CD4-positive, alpha-beta T cell treated with Interleukin-17A for 4 hours (primary cell): ENCODE measurements around the gene NAA16.
"Not testable (repeated sequence)": the region's sequence is repeated elsewhere in the genome, so short reads cannot be mapped to it uniquely, and the experiment has no call there.

Experiments used
- DNase-seq: peaks from one replicate; pipeline ENCODE4 v3.0.0-alpha.2; 2020; ENCODE audit warnings: mixed read lengths

NAA16 gene

DNA sequence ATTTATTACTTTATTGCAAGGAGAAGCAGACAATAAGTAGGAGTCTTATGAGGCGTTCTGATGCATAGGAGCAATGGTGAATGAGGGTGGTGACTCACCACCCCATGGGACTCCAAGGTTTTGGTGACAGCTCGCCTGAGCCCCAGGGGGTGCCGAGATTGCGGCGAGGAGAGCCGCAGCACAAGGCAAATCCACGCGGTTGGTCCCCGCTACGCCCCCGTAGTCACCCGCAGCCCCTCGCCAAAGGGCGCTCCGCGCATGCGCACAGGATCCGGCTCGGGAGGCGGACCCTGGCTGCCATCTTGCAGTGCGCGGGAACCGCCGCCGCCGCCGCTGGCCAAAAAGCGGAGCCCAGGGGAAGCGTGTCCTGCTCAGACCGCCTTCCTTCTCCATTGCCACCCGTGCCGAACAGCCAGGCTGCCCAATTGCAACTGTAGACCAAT is at the start of gene NAA16:
Gene NAA16 (plus strand): TSS at position 305 of the 443 bp plus-strand sequence. CDS start 262 bp downstream, outside the sequence.
- DNase-seq, result peak; percentile 98

DNA sequence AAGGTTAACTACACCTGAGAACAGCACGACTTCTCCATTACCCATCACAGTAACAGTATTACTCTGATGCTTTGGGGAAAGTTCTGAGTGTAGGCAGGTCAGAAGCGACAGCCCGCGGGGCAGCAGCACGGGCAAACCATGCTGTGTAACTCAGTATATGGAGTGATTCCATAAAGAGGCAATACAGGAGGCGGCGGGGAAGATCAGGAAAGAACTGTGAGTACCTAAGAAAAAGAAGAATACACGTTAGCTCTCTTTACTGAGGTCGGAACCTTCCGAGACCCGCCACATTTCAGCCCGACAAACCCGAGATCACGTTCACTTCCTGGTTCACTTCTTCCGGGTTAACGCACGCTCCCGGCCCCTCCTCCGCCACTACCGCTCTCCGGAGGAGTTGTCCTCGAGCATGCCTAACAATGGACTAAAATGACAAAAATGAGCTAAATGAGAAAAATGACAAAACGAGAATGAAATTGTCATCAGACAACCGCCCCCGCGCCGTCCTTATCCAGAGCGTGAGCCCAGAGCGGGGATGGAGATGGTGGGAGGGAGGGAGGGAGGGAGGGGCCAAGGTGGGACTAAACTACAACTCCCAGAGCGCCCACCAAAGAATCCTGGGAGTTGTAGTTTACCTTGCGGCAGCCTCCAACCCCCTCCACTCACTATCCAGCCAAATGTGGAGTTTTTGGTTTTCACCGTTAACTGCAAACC is 47.7 kb upstream of the NAA16 start, which contains the start of gene MTRF1:
Gene MTRF1 (minus strand): TSS at position 316 of the 711 bp plus-strand sequence. CDS start 2,669 bp downstream, outside the sequence.
- DNase-seq, result peak; percentile 83

DNA sequence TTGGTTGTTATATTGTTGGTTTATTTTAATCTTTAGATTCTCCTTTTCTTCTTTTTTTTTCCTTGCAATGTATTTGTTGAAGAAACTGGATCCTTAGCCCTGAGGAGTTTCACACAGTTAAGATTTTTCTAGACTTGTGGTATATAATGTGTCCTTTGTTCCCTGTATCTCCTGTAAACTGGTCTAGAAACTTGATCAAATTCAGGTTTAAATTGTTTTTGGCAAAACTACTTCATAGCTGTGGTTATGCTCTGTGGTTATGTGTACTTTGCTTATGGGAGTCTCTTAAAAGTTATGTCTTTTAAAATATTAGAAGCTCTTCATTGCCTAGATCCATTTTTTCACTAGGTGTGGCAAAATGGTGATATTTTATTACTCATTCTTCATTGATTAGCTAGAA is 44.0 kb upstream of the NAA16 start:
- no peak for DNase-seq

- DNase-seq, result no peak
Observed at GRCh38 chr13:41268764-41269163, 42.3 kb upstream of the NAA16 start.

- peak; percentile 20 for DNase-seq
Observed at GRCh38 chr13:41271456-41272285, 39.4 kb upstream of the NAA16 start.

DNA sequence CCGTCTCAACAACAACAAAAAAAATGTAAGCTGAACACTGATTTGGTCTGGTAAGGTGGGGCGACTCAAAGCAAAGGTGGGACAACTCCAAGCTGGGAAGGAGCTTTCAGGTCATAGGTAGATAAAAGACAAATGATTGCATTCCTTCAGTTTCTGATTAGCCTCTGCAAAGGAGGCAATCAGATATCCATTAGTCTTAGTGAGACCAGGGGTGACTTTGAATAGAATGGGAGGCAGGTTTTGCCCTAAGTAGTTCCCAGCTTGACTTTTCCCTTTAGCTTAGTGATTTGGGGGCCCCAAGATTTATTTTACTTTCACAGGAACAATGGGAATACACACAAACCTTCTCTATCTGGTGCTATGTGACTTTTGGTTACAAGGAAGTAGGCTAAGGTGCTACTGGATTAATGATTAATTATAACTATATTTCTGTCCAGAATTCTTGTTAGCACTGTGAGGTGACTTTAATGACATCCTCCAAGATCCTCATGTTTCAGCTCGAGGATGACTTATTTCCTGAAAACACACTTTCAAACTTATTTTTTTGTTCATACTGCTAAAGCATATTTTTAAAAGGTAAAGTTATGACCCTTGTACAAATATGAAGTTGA is 37.1 kb upstream of the NAA16 start:
- DNase-seq, result no peak

DNA sequence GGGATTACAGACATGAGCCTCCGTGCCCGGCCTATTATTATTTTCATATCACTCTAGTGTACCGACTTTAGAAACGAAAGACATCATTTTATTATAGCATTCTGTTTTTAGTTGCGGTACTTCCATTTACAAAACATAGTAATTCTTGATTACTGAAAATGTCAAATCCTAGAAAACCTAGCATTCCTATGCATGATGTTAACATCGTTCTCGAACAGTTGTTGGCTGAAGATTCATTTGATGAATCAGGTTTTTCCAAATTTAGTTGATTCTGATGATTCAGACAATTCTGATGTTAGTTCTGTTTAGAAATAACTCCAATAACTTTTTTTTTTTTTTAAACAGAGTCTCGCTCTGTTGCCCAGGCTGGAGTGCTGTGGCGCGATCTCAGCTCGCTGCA is 36.2 kb upstream of the NAA16 start:
- DNase-seq, result no peak

GRCh38 chr13:41276824-41277223 is 34.2 kb upstream of the NAA16 start:
- DNase-seq, result no peak

GRCh38 chr13:41279156-41279555 is 31.9 kb upstream of the NAA16 start:
- DNase-seq, result not testable (repeated sequence)

- no peak for DNase-seq
Observed at GRCh38 chr13:41282129-41282571, 28.9 kb upstream of the NAA16 start.

DNA sequence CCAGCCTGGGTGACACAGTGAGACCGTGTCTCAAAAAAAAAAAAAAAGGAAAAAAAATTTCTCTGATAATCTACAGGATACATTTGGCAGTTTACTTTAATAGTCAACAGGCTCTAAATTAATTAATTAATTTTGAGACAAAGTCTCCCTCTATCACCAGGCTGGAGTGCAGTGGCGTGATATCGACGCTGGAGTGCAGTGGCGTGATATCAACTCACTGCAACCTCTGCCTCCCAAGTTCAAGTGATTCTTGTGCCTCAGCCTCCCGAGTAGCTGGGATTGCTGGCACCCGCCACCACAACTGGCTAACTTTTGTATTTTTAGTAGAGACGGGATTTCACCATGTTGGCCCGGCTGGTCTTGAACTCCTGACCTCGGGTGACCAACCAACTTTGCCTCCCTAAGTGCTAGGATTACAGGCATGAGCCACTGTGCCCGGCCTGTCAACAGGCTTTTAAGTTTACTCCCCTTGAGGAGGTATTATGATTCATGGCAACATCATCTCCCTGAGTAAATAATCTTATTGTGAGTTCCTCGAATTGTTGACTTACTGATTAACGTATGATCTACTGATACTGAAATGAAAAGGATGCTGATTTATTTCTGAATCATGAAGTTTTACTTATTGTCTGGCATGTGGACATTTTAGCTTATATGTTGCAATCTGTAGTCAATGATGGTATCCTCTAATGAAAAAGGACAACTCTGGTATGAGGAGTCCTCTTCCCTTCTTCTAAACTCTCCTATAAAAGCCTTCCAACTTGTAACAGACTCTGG is 26.4 kb upstream of the NAA16 start:
- no peak for DNase-seq

DNA sequence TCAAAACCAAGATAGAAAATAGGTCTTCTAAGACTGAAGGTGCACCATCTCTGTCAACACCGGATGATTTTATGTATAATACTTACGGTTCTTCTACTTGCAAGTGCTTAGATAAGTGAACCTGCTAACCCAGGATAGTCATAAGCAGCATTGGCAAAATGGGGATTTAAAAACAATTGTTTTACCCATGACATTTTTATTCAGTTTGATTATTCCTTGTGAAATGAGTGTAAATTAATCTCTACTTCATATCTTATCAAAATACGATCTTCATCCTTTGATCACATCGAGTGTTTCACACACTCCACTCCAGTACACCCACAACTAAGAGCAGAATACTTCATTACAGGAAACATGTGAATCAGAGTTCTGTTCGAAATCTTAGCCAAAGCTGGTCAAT is 24.7 kb upstream of the NAA16 start:
- DNase-seq, result no peak

GRCh38 chr13:41289463-41289881 is 21.6 kb upstream of the NAA16 start:
- no peak for DNase-seq

DNA sequence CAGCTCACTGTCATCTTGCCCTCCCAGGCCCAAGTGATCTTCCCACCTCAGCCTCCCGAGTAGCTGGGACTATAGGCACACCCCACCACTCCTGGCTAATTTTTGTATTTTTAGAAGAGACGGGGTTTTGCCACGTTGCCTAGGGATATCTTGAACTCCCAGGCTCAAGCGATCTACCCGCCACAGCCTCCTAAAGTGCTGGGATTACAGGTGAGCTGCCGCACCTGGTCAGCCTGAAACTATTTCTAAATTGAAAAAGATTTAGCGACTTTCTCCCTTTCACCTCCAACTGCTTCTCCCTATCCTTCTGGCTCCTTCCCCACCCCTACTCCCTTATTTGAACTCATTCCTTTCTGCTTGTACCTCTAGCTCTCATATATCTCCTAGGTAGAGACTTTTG is 19.8 kb upstream of the NAA16 start:
- DNase-seq, result no peak

- DNase-seq, result no peak
Observed at GRCh38 chr13:41293272-41293671, 17.8 kb upstream of the NAA16 start.

- no peak for DNase-seq
Observed at GRCh38 chr13:41294914-41295313, 16.2 kb upstream of the NAA16 start.

DNA sequence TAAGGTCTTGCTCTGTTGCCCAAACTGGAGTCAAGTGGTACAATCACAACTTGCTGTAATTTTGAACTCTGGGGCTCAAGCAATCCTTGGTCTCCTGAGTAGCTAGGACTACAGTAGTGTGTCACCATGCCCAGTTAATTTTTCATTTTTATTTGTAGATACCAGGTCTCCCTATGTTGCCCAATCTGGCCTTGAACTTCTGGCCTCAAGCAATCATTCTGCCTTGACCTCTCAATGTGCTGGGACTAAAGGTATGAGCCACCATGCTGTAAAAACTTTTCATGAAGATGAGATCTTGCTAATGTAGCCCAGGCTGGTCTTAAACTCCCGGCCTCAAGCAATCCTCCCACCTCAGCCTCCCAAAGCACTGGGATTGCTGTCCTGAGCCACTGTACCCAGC is 15.1 kb upstream of the NAA16 start:
- DNase-seq, result no peak

- DNase-seq, result no peak
Observed at GRCh38 chr13:41296879-41297646, 14.0 kb upstream of the NAA16 start.

- no peak for DNase-seq
Observed at GRCh38 chr13:41299316-41300094, 11.6 kb upstream of the NAA16 start.

DNA sequence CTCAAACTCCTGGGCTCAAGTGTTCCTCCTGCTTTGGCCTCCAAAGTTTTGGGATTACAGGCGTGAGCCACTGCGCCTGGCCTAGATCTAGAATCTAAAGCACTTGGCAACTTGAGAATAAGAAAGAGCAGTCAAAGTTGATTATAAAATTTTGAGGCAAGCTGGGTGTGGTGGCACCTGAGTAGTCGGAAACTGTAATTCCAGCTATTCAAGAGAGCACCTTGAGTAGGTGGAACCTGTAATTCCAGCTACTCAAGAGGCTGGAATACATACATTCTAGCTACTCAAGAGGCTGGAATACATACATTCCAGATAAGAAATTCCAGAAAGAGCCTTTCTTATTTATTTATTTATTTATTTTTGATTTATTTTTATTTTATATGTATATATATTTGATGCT is 8.3 kb upstream of the NAA16 start:
- no peak for DNase-seq

GRCh38 chr13:41304551-41304950 is 6.5 kb upstream of the NAA16 start:
- DNase-seq, result no peak
